Upper lobe of left lung (tissue), 6 donors: ENCODE data around the gene CDHR3. TPM values are rescaled to one million over a fixed set of nuclear protein-coding genes. Genes with fewer than 3 reads are reported as not detected.

Experiments
- ATAC-seq, 2 donors: fragments of 200-7000 bp; cut with Tn5 transposase; one replicate each; pipeline ENCODE4 v1.9.1; 2022; ENCODE audit warnings: mild to moderate bottlenecking in 2 of 2, moderate library complexity in 2 of 2; ENCODE audit not compliant: low FRiP score in 2 of 2
- DNase-seq, 2 donors: peaks; one replicate each; pipeline ENCODE4 v3.0.0-alpha.2; 2019 to 2020
- H3K27ac ChIP-seq, 4 donors: fragments of 200-600 bp; sonication (generic); one replicate each; pipeline ENCODE4 v1.5.1; 2016 to 2019
- H3K27me3 ChIP-seq, 4 donors: fragments of 200-600 bp; sonication (generic); one replicate each; pipeline ENCODE4 v1.5.1; 2017 to 2019
- H3K36me3 ChIP-seq, 4 donors: fragments of 200-600 bp; sonication (generic); one replicate each; pipeline ENCODE4 v1.5.1; 2016 to 2019
- H3K4me1 ChIP-seq, 4 donors: fragments of 200-600 bp; sonication (generic); one replicate each; pipeline ENCODE4 v1.5.1; 2018 to 2019
- H3K4me3 ChIP-seq, 4 donors: fragments of 200-600 bp; sonication (generic); one replicate each; pipeline ENCODE4 v1.5.1; 2017 to 2019; ENCODE audit warnings: mild to moderate bottlenecking in 2 of 4, moderate library complexity in 1 of 4
- H3K9me3 ChIP-seq, 4 donors: fragments of 200-600 bp; sonication (generic); one replicate each; pipeline ENCODE4 v1.5.1; 2018 to 2019
- CTCF ChIP-seq, 6 experiments: fragments of 450-650 bp in 4 of 6; fragments of 200-600 bp in 2 of 6; sonication (generic) in 2 of 6; IDR thresholded peaks; one replicate each; pipeline ENCODE4 v1.5.1; 2016 to 2019; ENCODE audit warnings: antibody characterized with exemption in 6 of 6
- EP300 ChIP-seq, 4 donors: sonication (generic); formaldehyde crosslinking; IDR thresholded peaks; one replicate each; pipeline ENCODE4 v1.5.1; 2017; ENCODE audit warnings: antibody characterized with exemption in 4 of 4, control low read depth in 2 of 4
- POLR2A ChIP-seq, 4 donors: fragments of 450-650 bp; IDR thresholded peaks; one replicate each; pipeline ENCODE4 v1.5.1; 2016 to 2017; ENCODE audit warnings: antibody characterized with exemption in 4 of 4, mild to moderate bottlenecking in 2 of 4
- POLR2AphosphoS5 ChIP-seq, 2 donors: sonication (generic); formaldehyde crosslinking; IDR thresholded peaks; one replicate each; pipeline ENCODE4 v1.5.1; 2017; ENCODE audit warnings: antibody characterized with exemption in 2 of 2
- WGBS, 2 donors: methylation state at CpG; one replicate each; pipeline ENCODE4 v1.1.5; 2017 to 2018; 5-methylcytosine and 5-hydroxymethylcytosine counted together
- total RNA-seq, 6 donors: library from RNA; depleted of rRNA in 4 of 6; stranded (reverse); fragments of >200 nt in 4 of 6; gene quantifications; one replicate each; pipeline versions ENCODE4 v1.1.0 to v1.2.1, GENCODE V29; 2016 to 2021
- donor health status: DM: no; HTN: no; CAD: no; lungs with moderate emphysema.
- donor health status: DM: no; HTN: yes; CAD: no; lungs with severe emphysema.

CDHR3 gene
- total RNA-seq, 6 donors from 2014 or later: 2.6 to 148 (median 32.8) TPM

GRCh38 chr7:106029451-106029850, 66.4 kb downstream of the CDHR3 start:
- Histone ChIP-seq H3K36me3 (no peaks in the 10 kb centered on the region), H3K4me1 (peaks cover 0 to 6% (median 2%) of the 10 kb centered on the region in 4 donors), H3K27me3 (no peaks in the 10 kb centered on the region), H3K4me3 (no peak overlapping the region), H3K27ac (no peak overlapping the region), H3K9me3 (peaks cover 0 to 3% (median 0%) of the 10 kb centered on the region in 4 donors)
- ATAC-seq (no peak), DNase-seq (no peak)
- TF ChIP-seq CTCF (IDR thresholded peaks at IDR 0.05): no peak
- TF ChIP-seq EP300 (IDR thresholded peaks at IDR 0.05): no peak
- no peak for TF ChIP-seq POLR2AphosphoS5 (IDR thresholded peaks at IDR 0.05)
- no peak for TF ChIP-seq POLR2A (IDR thresholded peaks at IDR 0.05)
- 44 to 55% methylated on average over 1 of the region's 1 CpG for WGBS, 2 donors

- no peak overlapping the region for H3K27ac ChIP-seq
- H3K4me1 ChIP-seq: peaks cover 0 to 6% (median 2%) of the 10 kb centered on the region in 4 donors
- DNase-seq (peak in 1 of 2 donors; percentile 9), ATAC-seq (no peak)
- peaks cover 0 to 3% (median 0%) of the 10 kb centered on the region in 4 donors for H3K9me3 ChIP-seq
- TF ChIP-seq CTCF (IDR thresholded peaks at IDR 0.05): no peak
- TF ChIP-seq EP300 (IDR thresholded peaks at IDR 0.05): no peak
- no peak for TF ChIP-seq POLR2AphosphoS5 (IDR thresholded peaks at IDR 0.05)
- no peak for TF ChIP-seq POLR2A (IDR thresholded peaks at IDR 0.05)
- H3K27me3 ChIP-seq: no peaks in the 10 kb centered on the region
- 94 to 100% methylated on average over 2 of the region's 2 CpGs for WGBS, 2 donors
- no peaks in the 10 kb centered on the region for H3K36me3 ChIP-seq
- H3K4me3 ChIP-seq: no peak overlapping the region
Measured at GRCh38 chr7:106029941-106030340, 66.9 kb downstream of the CDHR3 start.

- H3K36me3 ChIP-seq: no peaks in the 10 kb centered on the region
- peak in 1 of 2 donors; percentile 60 for DNase-seq
- 20% methylated on average over 10 of the region's 10 CpGs for WGBS, 2 donors
- H3K27me3 ChIP-seq: no peaks in the 10 kb centered on the region
- peaks cover 0 to 6% (median 2%) of the 10 kb centered on the region in 4 donors for H3K4me1 ChIP-seq
- peaks cover 0 to 3% (median 0%) of the 10 kb centered on the region in 4 donors for H3K9me3 ChIP-seq
- no peak overlapping the region for H3K27ac ChIP-seq
- no peak for ATAC-seq
- H3K4me3 ChIP-seq: no peak overlapping the region
- no peak for TF ChIP-seq CTCF (IDR thresholded peaks at IDR 0.05)
Measured at GRCh38 chr7:106031300-106032035, 68.4 kb downstream of the CDHR3 start.

- TF ChIP-seq EP300 (IDR thresholded peaks at IDR 0.05) (no peak), POLR2A (IDR thresholded peaks at IDR 0.05) (no peak), POLR2AphosphoS5 (IDR thresholded peaks at IDR 0.05) (no peak), CTCF (IDR thresholded peaks at IDR 0.05) (no peak)
- Histone ChIP-seq H3K36me3 (no peaks in the 10 kb centered on the region), H3K4me1 (peaks cover 0 to 6% (median 2%) of the 10 kb centered on the region in 4 donors), H3K9me3 (peaks cover 0 to 3% (median 0%) of the 10 kb centered on the region in 4 donors), H3K27me3 (no peaks in the 10 kb centered on the region), H3K4me3 (no peak overlapping the region), H3K27ac (no peak overlapping the region)
- ATAC-seq: no peak
- DNase-seq: no peak
- 81 to 96% methylated on average over 3 of the region's 3 CpGs for WGBS, 2 donors
Measured at GRCh38 chr7:106032295-106032694, 69.2 kb downstream of the CDHR3 start.

GRCh38 chr7:106033735-106034134, 70.7 kb downstream of the CDHR3 start:
- no peak for ATAC-seq
- H3K4me3 ChIP-seq: no peak overlapping the region
- no peak for TF ChIP-seq POLR2AphosphoS5 (IDR thresholded peaks at IDR 0.05)
- no peak for TF ChIP-seq CTCF (IDR thresholded peaks at IDR 0.05)
- TF ChIP-seq EP300 (IDR thresholded peaks at IDR 0.05): no peak
- TF ChIP-seq POLR2A (IDR thresholded peaks at IDR 0.05): no peak
- no peak overlapping the region for H3K27ac ChIP-seq
- no peaks in the 10 kb centered on the region for H3K27me3 ChIP-seq
- peaks cover 0 to 6% (median 2%) of the 10 kb centered on the region in 4 donors for H3K4me1 ChIP-seq
- no peaks in the 10 kb centered on the region for H3K36me3 ChIP-seq
- H3K9me3 ChIP-seq: peaks cover 0 to 3% (median 0%) of the 10 kb centered on the region in 4 donors
- DNase-seq: no peak
